Mammary epithelial cell (primary cell): ENCODE data around the gene FNDC8.

Experiments
- CTCF ChIP-seq, 2 donors: IDR thresholded peaks in 1 of 2; conservative IDR thresholded peaks in 1 of 2; 2 replicates each; pipeline ENCODE4 v1.5.1; 2011 to 2012; ENCODE audit warnings: inconsistent platforms in 2 of 2, low read length in 2 of 2, mild to moderate bottlenecking in 2 of 2, control low read depth in 1 of 2, low read depth in 1 of 2; ENCODE audit not compliant: insufficient read depth in 1 of 2; ENCODE audit errors: extremely low read depth in 1 of 2
- EZH2 ChIP-seq: IDR thresholded peaks from 2 replicates; pipeline ENCODE4 v1.6.1; 2012; ENCODE audit warnings: low read length, inconsistent platforms, borderline replicate concordance

- TF ChIP-seq CTCF (conservative IDR thresholded peaks at IDR 0.05 in 1 of 2, IDR thresholded peaks at IDR 0.05 in 1 of 2; ENCODE audit: extremely low read depth in 1 of 2, insufficient read depth in 1 of 2, low read depth in 1 of 2, low read length in 2 of 2) (no peak), EZH2 (no peak)
These were observed 23.6 kb upstream of the FNDC8 start for GRCh38 chr17:35097776-35098175.
